Glutamatergic neuron (in vitro differentiated cells): Measurements from ENCODE around the gene STYK1. TPM values are rescaled to one million over a fixed set of nuclear protein-coding genes. Genes with fewer than 3 reads are reported as not detected.
A peak's percentile ranks its signal among the peaks of the same experiment; 100 is the strongest.
"Not testable (repeated sequence)": the region's sequence is repeated elsewhere in the genome, so short reads cannot be mapped to it uniquely, and the experiment has no call there.

Experiments
- DNase-seq: peaks from one replicate; pipeline ENCODE4 v3.0.0; 2022
- H3K27ac Mint-ChIP-seq: one replicate; pipeline ENCODE4 v1.8.0; 2020; ENCODE audit warnings: mild to moderate bottlenecking, mixed read lengths, inconsistent platforms; ENCODE audit not compliant: unreplicated experiment
- H3K27me3 Mint-ChIP-seq: one replicate; pipeline ENCODE4 v1.8.0; 2020; ENCODE audit warnings: mild to moderate bottlenecking, moderate library complexity, mixed read lengths, inconsistent platforms; ENCODE audit not compliant: unreplicated experiment
- H3K36me3 Mint-ChIP-seq: one replicate; pipeline ENCODE4 v1.8.0; 2020; ENCODE audit warnings: mild to moderate bottlenecking, mixed read lengths, inconsistent platforms; ENCODE audit not compliant: unreplicated experiment
- H3K4me1 Mint-ChIP-seq: one replicate; pipeline ENCODE4 v1.8.0; 2020; ENCODE audit warnings: mild to moderate bottlenecking, low read depth, mixed read lengths, inconsistent platforms; ENCODE audit not compliant: unreplicated experiment
- H3K4me3 Mint-ChIP-seq: one replicate; pipeline ENCODE4 v1.8.0; 2020; ENCODE audit warnings: mild to moderate bottlenecking, mixed read lengths, inconsistent platforms; ENCODE audit not compliant: unreplicated experiment
- H3K9me3 Mint-ChIP-seq: one replicate; pipeline ENCODE4 v1.8.0; 2020; ENCODE audit warnings: mild to moderate bottlenecking, moderate library complexity, mixed read lengths, inconsistent platforms; ENCODE audit not compliant: unreplicated experiment
- CTCF ChIP-seq: fragments of 200-600 bp; sonication (generic); IDR thresholded peaks from one replicate; pipeline ENCODE4 v1.5.0; 2021; ENCODE audit not compliant: partially characterized antibody, unreplicated experiment
- total RNA-seq: library from RNA; stranded (reverse); fragmentation: NEBNext Ultra II Directional; extraction: Animal tissue kit (Norgen Biotek cat#: 25700); gene quantifications from one replicate; pipeline ENCODE4 v1.2.1, GENCODE V29; 2021; ENCODE audit not compliant: unreplicated experiment

STYK1 gene
- total RNA-seq, 1 donor from 2014 or later: not detected

GRCh38 chr12:10614056-10614370 lies 59.8 kb downstream of the STYK1 start:
- H3K36me3 Mint-ChIP-seq: no peaks in the 10 kb centered on the region
- no peak for TF ChIP-seq CTCF
- peak overlapping the region; percentile 97 for H3K27ac Mint-ChIP-seq
- peaks cover 5% of the 10 kb centered on the region for H3K9me3 Mint-ChIP-seq
- peak overlapping the region; percentile 99 for H3K4me3 Mint-ChIP-seq
- peaks cover 4% of the 10 kb centered on the region for H3K27me3 Mint-ChIP-seq
- DNase-seq: no peak
- H3K4me1 Mint-ChIP-seq: no peaks in the 10 kb centered on the region

- no peak for TF ChIP-seq CTCF
- H3K27me3 Mint-ChIP-seq: peaks cover 4% of the 10 kb centered on the region
- H3K9me3 Mint-ChIP-seq: peaks cover 5% of the 10 kb centered on the region
- no peaks in the 10 kb centered on the region for H3K36me3 Mint-ChIP-seq
- no peaks in the 10 kb centered on the region for H3K4me1 Mint-ChIP-seq
- peak within 1 kb of the TSS; percentile 99 for H3K4me3 Mint-ChIP-seq
- peak within 1 kb of the TSS; percentile 97 for H3K27ac Mint-ChIP-seq
- peak; percentile 100 for DNase-seq
Measured at GRCh38 chr12:10613349-10614055, 60.4 kb downstream of the STYK1 start, which contains the start of gene MAGOHB. TSS of gene MAGOHB (minus strand) at chr12:10613609. CDS start at chr12:10613532, 77 bp downstream.

GRCh38 chr12:10612984-10613348 lies 60.9 kb downstream of the STYK1 start:
- Mint-ChIP-seq H3K36me3 (no peaks in the 10 kb centered on the region), H3K4me1 (no peaks in the 10 kb centered on the region), H3K4me3 (peak overlapping the region; percentile 99), H3K9me3 (peaks cover 5% of the 10 kb centered on the region), H3K27ac (peak overlapping the region; percentile 97), H3K27me3 (peaks cover 4% of the 10 kb centered on the region)
- no peak for DNase-seq
- no peak for TF ChIP-seq CTCF

- H3K9me3 Mint-ChIP-seq: peaks cover 5% of the 10 kb centered on the region
- no peak for TF ChIP-seq CTCF
- peaks cover 4% of the 10 kb centered on the region for H3K27me3 Mint-ChIP-seq
- no peaks in the 10 kb centered on the region for H3K4me1 Mint-ChIP-seq
- no peak overlapping the region for H3K27ac Mint-ChIP-seq
- no peak for DNase-seq
- peak overlapping the region; percentile 99 for H3K4me3 Mint-ChIP-seq
- H3K36me3 Mint-ChIP-seq: no peaks in the 10 kb centered on the region
Measured at GRCh38 chr12:10612110-10612509, 61.7 kb downstream of the STYK1 start.

- H3K4me1 Mint-ChIP-seq, H3K27ac Mint-ChIP-seq, H3K4me3 Mint-ChIP-seq, DNase-seq, H3K9me3 Mint-ChIP-seq, H3K27me3 Mint-ChIP-seq, H3K36me3 Mint-ChIP-seq: not testable (repeated sequence)
Measured at GRCh38 chr12:10611258-10611657, 62.6 kb downstream of the STYK1 start.
